ENCODE measurements around the gene OTULIN.

Gene OTULIN

DNA sequence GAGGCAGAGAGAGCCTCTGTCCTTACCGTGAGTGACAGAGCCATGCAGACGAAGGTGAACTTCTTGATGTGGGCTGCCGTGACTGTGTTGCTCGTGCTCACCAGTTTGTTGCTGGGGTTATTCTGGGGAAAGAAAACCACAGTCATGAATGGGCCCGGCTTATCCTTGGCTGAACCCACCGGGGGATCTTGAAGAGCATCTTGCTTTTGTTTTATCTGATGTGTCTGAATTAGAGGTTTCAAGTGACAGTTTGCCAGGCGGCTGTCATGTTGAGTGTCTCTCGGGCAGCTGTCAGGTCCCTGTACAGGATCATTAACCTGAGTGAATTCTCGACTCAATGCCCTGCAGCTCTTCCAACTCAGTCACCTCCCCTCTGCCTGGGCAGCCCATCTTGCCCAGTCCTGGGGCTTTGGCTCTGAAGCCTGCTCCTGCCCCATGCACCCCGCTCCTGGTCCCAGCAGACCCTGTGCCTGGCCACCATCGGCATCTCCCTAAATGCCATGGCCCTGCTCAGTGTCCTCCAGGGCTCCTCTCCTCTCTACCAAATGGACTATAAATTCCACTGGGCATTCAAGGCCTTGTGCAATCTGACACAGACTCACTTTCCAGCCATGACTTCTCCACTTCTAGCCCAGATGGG is 77.4 kb downstream of the OTULIN start:
- no peak for DNase-seq (ENCODE audit: low read depth, low spot score)

DNA sequence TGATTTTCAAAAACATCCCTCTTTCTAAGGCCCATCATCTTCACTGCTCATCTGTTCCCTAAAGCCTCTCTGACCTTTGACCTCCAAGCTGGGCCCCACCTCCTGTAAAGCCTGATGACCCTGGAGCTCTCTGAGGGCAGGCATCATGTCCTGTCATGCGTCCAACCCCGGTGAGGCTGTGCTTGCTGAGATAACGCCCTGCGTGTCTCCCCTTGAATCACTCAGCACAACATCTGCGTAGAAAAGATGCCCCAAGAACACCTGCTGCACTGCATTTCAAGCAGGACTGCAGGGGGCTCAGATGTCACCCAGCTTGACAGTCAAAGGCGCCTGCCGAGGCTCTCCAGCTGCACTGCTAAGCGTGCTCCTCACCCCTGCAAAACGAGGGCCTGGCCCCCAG is 78.0 kb downstream of the OTULIN start:
- DNase-seq (ENCODE audit: low read depth, low spot score): no peak

DNA sequence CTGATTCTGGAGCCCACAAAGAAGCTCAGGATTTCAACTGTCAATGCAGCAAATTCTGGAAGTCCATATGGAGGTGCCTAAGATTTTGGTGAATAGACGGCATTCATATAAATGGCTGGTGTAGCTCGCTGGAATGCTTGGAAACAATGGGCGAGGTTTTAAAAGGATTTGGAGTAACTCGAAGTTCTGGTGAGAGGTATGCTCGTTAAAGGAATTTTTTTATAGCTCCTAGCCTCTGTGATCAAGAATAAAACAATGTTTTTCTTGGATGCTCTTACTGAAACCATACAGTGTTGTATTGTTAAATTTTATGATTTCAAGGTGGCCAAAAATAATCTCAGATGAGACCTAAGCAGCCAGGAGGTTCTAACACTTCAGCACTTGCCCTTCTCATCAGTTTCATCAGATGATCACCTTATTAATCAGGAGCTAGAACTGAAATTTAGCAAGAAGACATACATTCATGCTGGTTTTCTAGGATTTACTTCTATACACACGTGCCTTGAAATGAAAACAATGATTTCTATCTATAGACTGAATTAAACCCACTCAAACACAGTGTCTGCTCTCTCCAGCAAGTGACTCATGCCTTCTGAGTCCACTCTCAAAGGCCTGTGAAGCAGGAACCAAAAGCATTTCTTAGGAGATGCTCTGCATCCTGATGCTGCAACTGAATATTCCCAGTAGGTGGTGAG is 79.2 kb downstream of the OTULIN start:
- no peak for DNase-seq (ENCODE audit: low read depth, low spot score)

DNA sequence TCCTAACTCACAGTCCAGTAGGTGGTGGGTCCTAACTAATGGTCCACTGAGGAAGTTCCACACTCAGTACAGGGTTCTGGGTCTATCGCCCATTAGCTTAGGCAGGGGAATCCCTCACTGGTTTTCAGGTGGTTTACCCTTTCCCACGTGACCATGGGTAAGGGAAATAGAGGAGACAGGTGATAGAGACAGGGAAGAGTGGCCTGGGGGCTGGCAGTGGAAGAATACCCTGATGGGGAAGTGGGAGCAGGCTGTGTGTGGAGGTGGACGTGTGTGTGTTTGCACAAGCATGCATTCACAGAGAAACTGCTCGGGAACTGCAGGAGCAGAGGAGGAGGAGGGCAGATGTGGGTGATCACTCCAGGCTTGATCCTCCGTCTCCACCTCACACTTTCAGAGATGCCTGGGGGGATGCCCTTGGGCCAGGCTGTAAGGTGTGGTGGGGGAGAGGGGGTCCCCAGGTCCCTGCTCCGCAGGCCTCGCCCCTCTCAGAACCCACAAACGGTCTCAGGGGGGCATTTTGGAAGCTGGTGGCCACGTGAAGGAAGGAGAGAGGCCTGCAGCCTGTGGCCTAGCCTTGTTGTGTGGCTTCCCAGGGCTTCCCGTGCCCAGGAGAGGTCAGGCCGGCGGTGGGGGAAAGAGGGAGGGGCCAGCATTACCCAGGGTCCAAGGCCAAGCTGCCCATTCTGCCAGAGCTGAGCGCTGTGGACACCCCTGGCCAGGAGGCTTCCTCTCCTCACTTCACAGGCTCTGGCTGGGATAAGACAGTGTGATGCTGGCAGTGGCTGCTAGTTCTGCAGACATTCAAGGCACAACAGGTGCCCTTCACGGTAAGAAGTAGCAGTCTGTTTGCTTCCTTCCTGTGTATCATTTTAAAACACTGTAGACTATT is 80.0 kb downstream of the OTULIN start:
- DNase-seq (ENCODE audit: low read depth, low spot score): no peak

DNA sequence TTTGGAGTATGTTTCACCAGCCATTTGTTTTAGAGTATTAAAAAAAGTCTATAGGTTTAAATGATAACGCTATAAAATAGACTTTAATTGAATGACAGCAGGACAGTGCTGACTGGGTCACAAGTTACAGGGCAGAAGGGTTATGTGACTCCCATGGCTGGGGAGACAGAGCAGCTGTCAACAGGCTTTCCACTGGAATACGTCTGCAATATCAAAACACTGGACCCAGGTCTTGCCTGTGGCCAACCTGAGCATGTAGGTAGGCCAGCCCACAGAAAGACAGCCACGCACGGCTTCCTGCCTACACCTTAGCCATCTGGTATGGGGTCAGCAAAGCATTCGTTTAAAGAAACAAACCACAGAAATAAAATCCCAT is 80.7 kb downstream of the OTULIN start:
- DNase-seq (ENCODE audit: low read depth, low spot score): no peak

DNA sequence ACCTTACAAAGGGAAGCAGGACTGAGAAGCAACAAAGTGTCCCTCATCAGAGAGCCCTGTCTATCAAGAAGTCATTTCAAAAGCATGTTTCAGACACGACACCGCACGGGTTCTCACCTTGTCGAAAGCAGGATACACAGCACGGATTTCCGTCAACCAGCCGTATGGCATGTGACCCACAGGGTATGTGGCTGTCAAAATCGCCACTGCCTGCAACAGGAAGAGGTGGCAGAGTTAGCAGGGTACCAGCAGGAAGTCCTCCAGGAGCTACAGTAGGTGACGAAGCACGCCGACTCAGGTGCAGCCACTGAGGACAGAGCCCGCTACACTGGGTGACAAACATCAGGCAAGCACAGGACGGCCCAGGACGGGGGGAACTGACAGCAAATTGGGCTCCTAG is 81.2 kb downstream of the OTULIN start:
- DNase-seq (ENCODE audit: low read depth, low spot score): no peak

DNA sequence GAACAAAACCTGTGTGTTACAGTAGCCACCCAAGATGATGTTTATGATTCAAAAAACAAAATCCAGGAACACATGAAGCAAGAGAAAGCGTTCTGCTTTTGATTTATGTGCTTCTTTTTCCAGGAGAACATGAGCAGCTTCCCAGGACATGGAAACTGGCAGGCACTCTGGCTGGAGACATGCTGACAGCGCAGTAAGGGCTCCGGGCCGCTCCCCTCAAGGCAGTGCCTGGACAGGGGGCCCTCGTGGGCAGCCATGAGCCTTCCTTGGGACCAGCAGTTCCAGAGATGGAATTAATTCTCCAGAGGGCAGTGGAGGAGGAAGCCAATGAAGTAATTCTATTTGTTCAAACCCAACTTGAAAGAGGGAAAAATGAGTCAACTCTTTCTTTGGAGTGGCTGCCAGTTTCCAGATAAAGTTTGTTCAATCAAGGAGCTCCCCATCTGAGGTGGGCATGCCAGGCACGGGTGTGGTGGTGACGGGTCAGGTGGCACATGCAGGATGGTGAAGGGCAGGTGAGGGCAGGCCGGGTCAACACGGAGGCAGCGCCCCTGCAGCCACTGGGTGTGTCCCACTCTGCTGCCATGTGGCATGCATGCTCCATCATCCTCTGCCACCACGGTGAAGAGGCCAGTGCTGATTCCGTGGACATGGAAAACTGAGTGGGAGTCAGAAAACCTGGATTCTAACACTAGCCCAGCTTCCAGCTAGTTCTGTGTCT is 83.8 kb downstream of the OTULIN start:
- DNase-seq (ENCODE audit: low read depth, low spot score): no peak

Data from brain pericyte (primary cell).